GM19351 (cell line): ENCODE results near the gene PHF2.

Source experiments
- ATAC-seq: cut with Tn5 transposase; IDR thresholded peaks from one replicate; pipeline ENCODE4 v1.9.1; 2021; ENCODE audit warnings: mild to moderate bottlenecking, moderate library complexity; ENCODE audit not compliant: unreplicated experiment

PHF2 gene

GRCh38 chr9:93675336-93676150, 99.2 kb downstream of the PHF2 start:
- ATAC-seq, result no peak

- no peak for ATAC-seq
Observed at GRCh38 chr9:93676310-93677047, 100.1 kb downstream of the PHF2 start.

GRCh38 chr9:93677048-93677571, 100.7 kb downstream of the PHF2 start:
- ATAC-seq, result no peak

GRCh38 chr9:93677641-93678136, 101.3 kb downstream of the PHF2 start:
- ATAC-seq, result no peak

GRCh38 chr9:93678199-93679019, 102.0 kb downstream of the PHF2 start:
- no peak for ATAC-seq

GRCh38 chr9:93679536-93680442, 103.4 kb downstream of the PHF2 start:
- no peak for ATAC-seq

- ATAC-seq, result no peak
Observed at GRCh38 chr9:93680443-93681268, 104.3 kb downstream of the PHF2 start.

GRCh38 chr9:93681269-93682154, 105.1 kb downstream of the PHF2 start:
- no peak for ATAC-seq

- no peak for ATAC-seq
Observed at GRCh38 chr9:93682155-93682968, 106.0 kb downstream of the PHF2 start.

- ATAC-seq, result no peak
Observed at GRCh38 chr9:93683331-93684134, 107.1 kb downstream of the PHF2 start.

GRCh38 chr9:93684161-93684765, 107.9 kb downstream of the PHF2 start:
- ATAC-seq, result no peak

- no peak for ATAC-seq
Observed at GRCh38 chr9:93684806-93685543, 108.6 kb downstream of the PHF2 start.

GRCh38 chr9:93686127-93686879, 109.9 kb downstream of the PHF2 start:
- ATAC-seq, result no peak

- ATAC-seq, result no peak
Observed at GRCh38 chr9:93686880-93687236, 110.5 kb downstream of the PHF2 start.

GRCh38 chr9:93690618-93691017, 114.2 kb downstream of the PHF2 start:
- no peak for ATAC-seq
